Activated CD4-positive, CD25-positive, alpha-beta regulatory T cell (primary cell): ENCODE data around the gene RNF168.
"Not testable (repeated sequence)": the region's sequence is repeated elsewhere in the genome, so short reads cannot be mapped to it uniquely, and the experiment has no call there.

Experiments used
- DNase-seq, 4 experiments: peaks; one replicate each; lab custom pipeline; 2025; lab: John Stamatoyannopoulos, UW

Gene RNF168

DNA sequence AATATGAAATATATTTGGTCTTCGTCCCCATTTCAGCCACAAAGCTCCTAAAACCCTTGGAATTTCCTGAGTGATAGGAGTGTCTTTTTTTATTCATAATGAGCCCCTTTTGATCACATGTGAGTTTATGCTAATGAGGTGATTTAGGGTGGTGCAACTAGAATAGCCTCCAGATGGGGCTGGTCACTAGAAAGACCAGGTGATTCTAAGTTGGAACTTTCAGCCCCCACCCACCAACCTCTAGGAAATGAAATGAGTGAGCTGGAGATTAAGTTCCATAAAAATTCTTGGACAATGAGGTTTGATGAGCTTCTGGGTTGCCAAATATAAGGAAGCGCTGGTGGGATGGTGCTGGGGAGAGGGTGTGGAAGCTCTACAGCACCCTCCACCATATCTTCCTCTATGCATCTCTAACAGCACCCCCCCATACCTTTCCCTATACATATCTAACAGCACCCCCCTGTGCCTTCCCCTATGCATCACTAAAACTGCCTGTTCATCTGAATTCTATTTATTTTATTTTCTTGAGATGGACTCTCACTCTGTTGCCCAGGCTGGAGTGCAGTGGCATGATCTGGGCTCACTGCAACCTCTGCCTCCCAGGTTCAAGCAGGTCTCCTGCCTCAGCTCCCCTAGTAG is 13.7 kb upstream of the RNF168 start:
- DNase-seq: no peak

DNA sequence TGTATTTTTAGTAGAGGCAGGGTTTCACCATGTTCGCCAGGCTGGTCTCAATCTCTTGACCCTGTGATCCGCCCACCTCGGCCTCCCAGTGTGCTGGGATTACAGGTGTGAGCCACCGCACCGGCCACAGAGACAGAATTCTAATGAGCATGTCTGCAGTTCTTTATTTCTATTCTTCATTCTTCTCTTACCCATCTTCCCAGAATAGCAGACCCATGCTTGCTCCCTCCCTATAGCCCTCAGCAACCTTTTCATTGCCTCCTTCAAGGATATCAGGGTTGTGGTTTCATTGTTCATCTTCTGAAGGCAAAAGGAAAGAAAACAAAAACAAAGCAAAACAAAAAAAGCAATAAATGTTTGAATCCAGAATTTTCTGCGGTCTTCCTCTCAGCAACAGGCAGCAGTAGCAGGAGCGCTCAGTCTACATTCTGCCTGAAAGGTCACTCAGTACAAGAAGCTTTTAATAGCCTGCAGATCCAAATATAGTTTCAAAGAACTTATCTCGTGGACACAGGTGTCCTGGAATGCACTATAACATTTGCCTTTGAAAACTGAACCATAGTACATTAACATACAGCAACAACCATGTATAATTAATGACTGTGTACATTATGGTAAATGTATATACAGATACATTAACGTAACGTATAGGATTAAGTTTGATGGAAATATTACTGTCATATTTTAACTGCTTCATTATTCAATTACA is 11.5 kb upstream of the RNF168 start, which contains the start of gene SMCO1:
Gene SMCO1 (minus strand): TSS at position 434 of the 709 bp plus-strand sequence. CDS start 137 bp downstream, at position 297.
- no peak for DNase-seq

GRCh38 chr3:196514350-196514716 is 10.8 kb upstream of the RNF168 start:
- DNase-seq: no peak

DNA sequence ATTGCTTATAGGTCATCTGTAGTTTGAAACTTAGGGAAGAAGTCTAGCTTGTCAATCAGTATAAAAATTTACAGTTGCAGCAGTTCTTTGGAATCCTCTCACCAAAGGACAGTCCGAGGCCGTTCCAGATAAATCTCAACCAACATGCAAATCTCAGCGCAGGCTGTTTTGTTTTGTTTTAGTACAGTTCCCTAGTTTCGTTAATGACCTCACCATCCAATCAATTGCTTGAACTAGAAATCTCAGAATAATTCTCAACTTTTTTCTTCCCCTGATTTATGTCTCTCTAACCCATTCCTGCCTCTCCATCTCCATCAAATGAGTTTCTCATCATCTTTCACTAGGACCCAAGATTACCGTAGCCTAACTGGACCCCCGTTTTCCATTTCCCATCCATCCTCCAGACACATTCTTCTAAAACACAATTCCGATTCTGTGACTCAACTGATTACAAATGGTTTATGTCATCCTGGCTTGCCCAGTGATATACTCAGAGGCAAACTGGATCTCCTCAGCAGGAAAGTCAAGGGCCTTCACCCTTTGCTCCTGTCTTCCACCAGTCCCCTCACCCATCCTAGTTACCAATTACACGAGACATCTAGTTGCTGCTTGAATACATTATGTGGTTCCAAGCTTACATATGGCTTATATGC is 10.3 kb upstream of the RNF168 start:
- no peak for DNase-seq

DNA sequence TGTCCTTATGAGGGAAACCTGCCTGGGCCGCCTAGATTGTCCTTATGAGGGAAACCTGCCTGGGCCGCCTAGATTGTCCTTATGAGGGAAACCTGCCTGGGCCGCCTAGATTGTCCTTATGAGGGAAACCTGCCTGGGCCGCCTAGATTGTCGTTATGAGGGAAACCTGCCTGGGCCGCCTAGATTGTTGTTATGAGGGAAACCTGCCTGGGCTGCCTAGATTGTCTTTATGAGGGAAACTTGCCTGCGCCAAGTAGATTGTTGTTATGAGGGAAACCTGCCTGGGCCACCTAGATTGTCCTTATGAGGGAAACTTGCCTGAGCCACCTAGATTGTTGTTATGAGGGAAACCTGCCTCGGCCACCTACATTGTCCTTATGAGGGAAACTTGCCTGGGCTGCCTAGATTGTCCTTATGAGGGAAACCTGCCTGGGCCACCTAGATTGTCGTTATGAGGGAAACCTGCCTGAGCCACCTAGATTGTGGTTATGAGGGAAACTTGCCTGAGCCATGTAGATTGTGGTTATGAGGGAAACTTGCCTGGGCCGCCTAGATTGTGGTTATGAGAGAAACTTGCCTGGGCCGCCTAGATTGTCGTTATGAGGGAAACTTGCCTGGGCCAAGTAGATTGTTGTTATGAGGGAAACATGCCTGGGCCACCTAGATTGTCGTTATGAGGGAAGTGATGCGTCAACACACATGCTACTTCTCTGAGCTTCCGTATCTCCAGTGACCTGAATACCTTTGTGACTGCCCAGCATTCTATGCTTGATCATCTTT is 8.3 kb upstream of the RNF168 start:
- not testable (repeated sequence) for DNase-seq

DNA sequence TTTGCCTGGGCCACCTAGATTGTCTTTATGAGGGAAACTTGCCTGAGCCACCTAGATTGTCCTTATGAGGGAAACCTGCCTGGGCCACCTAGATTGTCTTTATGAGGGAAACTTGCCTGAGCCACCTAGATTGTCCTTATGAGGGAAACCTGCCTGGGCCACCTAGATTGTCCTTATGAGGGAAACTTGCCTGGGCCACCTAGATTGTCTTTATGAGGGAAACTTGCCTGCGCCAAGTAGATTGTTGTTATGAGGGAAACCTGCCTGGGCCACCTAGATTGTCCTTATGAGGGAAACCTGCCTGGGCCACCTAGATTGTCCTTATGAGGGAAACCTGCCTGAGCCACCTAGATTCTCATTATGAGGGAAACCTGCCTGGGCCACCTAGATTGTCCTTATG is 7.5 kb upstream of the RNF168 start:
- not testable (repeated sequence) for DNase-seq

- DNase-seq: no peak
These were observed 3.1 kb upstream of the RNF168 start for GRCh38 chr3:196506687-196507086.

- no peak for DNase-seq
These were observed 988 bp upstream of the RNF168 start for GRCh38 chr3:196504556-196504955.

- DNase-seq: not testable (repeated sequence)
These were observed 470 bp upstream of the RNF168 start for GRCh38 chr3:196504077-196504398.

DNA sequence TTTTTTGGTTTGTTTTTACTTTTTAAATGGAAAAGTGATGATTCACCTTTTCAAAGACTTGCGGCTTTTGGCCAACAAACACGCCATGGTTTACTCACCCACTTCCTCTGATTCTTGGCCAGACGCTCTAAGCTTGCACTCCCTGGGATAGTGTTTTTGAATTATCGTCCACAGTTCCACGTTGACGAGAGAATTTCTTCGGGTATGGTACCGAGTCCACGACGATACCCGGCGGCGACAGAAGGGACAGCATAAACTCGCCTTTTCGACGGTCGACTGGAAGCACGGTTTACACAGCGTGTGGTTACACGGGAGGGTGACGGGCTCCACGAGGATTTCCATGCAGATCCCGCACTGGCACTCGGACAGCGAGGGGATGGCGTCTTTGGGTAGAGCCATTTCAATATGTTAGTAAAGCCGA is 783 bp downstream of the RNF168 start:
- peak in 1 of 4 experiments; percentile 13 for DNase-seq

DNA sequence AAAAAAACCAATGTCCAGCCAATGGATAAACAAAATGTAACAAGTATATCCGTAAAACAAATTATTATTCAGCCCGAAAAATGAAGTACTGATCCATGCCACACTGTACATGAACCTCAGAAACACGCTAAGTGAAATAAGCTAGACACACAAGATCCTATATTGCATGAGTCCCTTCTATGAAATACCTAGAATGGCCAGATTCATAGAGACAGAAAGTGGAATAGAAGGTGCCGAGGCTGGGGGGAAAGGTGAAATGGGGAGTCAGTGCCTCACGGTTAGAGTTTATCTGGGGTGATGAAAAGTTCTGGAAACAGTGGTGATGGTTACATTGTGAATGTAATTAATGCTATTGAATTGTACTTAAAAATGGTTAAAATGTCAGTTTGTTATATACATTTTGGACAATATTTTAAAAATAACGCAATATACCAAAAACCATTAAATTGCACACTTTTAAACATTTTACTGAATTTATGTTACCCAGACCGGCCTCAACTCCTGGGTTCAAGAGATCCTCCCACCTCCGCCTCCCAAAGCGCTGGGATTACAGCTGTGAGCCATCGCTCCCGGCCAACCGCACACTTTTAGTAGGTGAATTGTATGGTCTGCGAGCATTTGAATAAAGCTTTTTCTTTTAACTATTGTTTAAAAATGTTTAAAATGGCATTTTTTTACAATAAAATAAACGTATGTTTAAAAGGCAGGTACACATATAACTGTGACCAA is 2.1 kb downstream of the RNF168 start:
- no peak for DNase-seq

DNA sequence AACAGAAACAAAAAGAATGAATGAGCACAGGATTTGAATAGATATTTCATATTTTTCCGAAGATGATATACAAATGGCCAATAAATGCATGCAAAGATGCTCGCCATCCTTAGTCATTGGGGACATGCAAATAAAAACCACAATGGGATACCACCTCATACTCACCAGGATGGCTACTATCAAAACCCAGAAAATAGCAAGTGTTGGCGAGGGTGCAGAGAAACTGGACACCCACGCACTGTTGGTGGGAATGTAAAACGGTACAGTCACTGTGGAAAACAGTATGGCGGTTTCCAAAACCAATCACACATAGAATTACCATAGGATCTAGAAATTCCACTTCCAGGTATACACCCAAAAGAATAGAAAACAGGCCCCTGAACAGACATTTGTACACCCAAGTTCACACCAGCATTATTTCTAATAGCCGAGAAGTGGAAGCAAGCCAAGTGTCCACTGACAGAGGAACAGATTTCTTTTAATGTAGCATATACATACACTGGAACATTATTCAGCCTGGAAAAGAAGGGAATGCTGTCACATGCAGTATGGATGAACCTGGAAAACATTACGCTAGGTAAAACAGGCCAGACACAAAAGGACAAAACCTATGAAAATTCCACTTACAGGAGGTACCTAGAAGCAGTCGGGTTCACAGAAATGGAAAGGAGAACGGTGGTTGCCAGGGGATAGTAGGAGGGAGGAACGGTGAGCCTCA is 3.6 kb downstream of the RNF168 start:
- DNase-seq: no peak

DNA sequence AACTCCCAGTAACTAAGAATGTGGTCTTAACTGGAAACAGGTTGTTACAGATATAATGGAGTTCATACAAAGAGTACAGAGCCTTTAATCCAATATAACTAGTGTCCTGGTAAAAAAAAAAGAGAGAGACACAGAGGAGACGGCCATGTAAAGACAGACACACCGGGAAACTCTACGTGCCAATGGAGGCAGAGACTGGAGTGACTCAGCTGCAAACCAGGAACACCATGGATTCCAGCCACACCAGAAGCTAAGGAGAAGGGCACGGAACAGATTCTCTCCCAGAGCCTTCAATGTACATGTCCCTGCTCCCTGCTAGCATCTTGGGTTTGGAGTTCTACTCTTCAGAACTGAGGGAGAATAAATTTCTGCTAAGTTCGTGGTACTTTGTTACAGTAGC is 4.5 kb downstream of the RNF168 start:
- DNase-seq: no peak

DNA sequence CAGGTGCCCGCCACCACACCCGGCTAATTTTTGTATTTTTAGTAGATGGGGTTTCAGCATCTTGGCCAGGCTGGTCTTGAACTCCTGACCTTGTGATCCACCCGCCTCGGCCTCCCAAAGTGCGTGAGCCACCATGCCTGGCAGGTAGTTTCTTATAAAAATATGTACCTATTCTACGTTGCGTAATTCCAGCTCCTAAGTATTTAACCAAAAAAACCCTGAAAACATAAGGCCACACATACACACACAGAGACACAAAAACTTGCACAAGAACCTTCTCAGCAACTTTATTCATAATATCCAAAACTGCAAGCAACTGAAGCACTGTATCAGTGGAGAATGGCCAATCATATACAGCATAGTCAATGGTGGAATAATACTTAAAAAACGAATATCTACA is 5.3 kb downstream of the RNF168 start:
- no peak for DNase-seq

DNA sequence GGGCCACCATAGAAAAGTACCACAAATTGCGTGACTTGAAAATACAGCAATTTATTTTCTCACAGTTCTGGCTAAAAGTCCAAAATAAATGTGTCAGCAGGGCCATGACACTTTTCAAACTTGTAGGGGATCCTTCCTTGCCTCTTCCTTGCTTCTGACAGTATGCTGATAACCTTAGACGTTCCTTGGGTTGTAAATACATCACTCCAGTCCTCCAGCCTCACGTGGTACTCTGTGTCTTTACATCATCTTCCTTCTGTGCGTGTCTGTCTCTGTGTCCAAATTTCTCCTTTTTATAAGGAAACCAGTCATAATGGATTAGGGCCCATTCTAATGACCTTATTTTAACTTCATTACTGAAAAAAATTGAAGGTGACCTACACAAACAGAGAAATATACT is 7.4 kb downstream of the RNF168 start:
- DNase-seq: no peak

- DNase-seq: no peak
These were observed 10.3 kb downstream of the RNF168 start for GRCh38 chr3:196493292-196493691.

DNA sequence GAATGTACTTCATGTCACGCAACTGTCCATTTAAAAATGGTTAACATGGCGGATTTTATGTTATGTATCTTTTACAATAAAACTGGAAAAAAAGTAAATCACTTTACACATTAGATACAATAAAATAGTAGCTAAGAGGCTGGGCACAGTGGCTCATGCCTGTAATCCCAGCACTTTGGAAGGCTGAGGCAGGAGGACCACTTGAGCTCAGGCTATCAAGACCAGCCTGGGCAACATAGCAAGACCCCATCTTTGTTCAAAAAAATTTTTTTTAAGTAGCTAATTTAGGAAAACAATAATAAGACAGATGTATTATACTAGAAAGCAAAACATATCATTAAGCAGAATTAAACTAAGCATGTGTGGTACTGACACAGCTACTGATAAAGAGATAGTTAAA is 11.5 kb downstream of the RNF168 start:
- no peak for DNase-seq

GRCh38 chr3:196489747-196490146 is 13.8 kb downstream of the RNF168 start:
- DNase-seq: no peak

DNA sequence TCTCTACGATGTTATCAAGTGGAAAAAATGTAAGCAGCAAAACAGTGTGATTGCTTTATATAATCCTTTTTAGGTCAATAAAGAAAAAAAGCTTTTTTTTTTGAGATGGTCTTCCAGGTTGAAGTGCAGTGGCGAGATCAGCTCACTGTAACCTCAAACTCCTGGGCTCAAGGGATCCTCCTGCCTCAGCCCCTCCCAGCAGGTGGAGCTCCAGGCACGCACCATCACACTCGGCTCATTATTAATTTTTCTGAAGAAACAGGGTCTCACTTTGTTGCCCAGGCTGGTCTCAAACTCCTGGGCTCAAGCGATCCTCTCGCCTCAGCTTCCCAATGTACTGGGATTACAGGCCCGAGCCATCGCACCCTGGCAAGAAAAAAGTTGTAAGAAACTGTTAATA is 17.3 kb downstream of the RNF168 start:
- no peak for DNase-seq

- no peak for DNase-seq
These were observed 25.9 kb downstream of the RNF168 start for GRCh38 chr3:196477678-196478077.

- DNase-seq: no peak
These were observed 31.3 kb downstream of the RNF168 start for GRCh38 chr3:196472286-196472685.
